HG02610 (cell line): ENCODE data around the gene DAO.

Experiments
- ATAC-seq: cut with Tn5 transposase; IDR thresholded peaks from one replicate; pipeline ENCODE4 v1.9.1; 2021; ENCODE audit warnings: mild to moderate bottlenecking, moderate library complexity; ENCODE audit not compliant: unreplicated experiment

DAO gene

GRCh38 chr12:108918206-108918605, 38.3 kb downstream of the DAO start:
- ATAC-seq = no peak

GRCh38 chr12:108918960-108919642, 39.2 kb downstream of the DAO start:
- ATAC-seq = no peak

- ATAC-seq = no peak
Measured at GRCh38 chr12:108921946-108922345, 42.1 kb downstream of the DAO start.

GRCh38 chr12:108922918-108923317, 43.0 kb downstream of the DAO start:
- no peak for ATAC-seq

GRCh38 chr12:108928695-108929094, 48.8 kb downstream of the DAO start:
- ATAC-seq = no peak

GRCh38 chr12:108930155-108930554, 50.3 kb downstream of the DAO start:
- ATAC-seq = no peak

GRCh38 chr12:108930756-108931155, 50.9 kb downstream of the DAO start:
- ATAC-seq = no peak

- ATAC-seq = no peak
Measured at GRCh38 chr12:108933949-108934348, 54.1 kb downstream of the DAO start.

GRCh38 chr12:108935159-108935763, 55.4 kb downstream of the DAO start:
- no peak for ATAC-seq

GRCh38 chr12:108938247-108938924, 58.5 kb downstream of the DAO start:
- no peak for ATAC-seq

GRCh38 chr12:108939594-108939993, 59.7 kb downstream of the DAO start:
- ATAC-seq = no peak

- no peak for ATAC-seq
Measured at GRCh38 chr12:108940138-108940537, 60.2 kb downstream of the DAO start.

GRCh38 chr12:108947097-108947496, 67.2 kb downstream of the DAO start:
- ATAC-seq = no peak

- no peak for ATAC-seq
Measured at GRCh38 chr12:108948367-108948766, 68.5 kb downstream of the DAO start.

- no peak for ATAC-seq
Measured at GRCh38 chr12:108949976-108950375, 70.1 kb downstream of the DAO start.
